GM19467 (cell line): ENCODE measurements around the gene PTPRD.

Experiments
- ATAC-seq: cut with Tn5 transposase; IDR thresholded peaks from one replicate; pipeline ENCODE4 v1.9.1; 2021; ENCODE audit warnings: mild to moderate bottlenecking, moderate library complexity; ENCODE audit not compliant: unreplicated experiment

PTPRD gene

GRCh38 chr9:10272830-10273229, 340.0 kb downstream of the PTPRD start:
- no peak for ATAC-seq

DNA sequence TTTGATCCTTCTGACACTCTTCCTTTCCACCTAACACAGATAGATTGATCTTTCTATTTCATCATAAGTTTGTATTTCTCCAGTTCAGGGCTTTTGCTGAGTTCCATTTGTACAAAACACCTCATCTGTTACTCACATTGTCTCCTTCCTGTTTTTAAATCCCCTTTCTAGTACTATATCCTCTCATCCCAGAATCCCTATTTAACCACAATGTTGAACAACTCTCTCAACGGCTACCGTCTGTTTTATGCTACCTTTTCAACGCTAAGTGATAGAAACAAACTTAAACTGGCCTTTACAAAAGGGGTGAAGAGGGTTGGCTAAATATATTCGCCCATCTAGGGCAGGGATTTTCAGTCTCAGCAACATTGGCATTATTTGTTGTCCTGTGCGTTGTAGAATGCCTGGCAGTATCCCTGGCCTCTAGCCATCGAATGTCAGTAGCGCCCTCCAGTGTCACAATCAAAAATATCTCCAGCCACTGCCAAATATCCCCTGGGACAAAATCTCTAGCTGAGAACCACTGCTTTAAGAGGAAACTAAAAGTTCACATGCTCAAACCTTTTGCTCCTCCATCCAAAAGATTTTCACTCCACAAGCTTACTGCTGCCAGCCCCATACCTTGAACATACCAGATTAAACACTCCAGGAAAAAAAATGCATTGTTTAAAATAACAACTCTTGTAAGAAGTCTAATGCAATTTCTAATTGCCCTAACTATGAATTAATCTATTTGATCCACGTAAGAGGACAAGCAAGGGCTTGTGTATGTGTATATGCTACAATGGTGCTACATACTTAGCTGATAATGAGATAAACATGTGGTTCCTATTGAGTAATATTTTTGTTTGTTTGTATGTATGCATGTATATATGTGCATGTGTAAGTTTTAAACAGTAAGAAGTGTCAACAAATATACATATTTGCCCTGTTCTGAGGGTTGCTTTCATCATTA, 344.0 kb downstream of the PTPRD start:
- ATAC-seq: peak; percentile 52

GRCh38 chr9:10265153-10265631, 347.6 kb downstream of the PTPRD start:
- no peak for ATAC-seq

DNA sequence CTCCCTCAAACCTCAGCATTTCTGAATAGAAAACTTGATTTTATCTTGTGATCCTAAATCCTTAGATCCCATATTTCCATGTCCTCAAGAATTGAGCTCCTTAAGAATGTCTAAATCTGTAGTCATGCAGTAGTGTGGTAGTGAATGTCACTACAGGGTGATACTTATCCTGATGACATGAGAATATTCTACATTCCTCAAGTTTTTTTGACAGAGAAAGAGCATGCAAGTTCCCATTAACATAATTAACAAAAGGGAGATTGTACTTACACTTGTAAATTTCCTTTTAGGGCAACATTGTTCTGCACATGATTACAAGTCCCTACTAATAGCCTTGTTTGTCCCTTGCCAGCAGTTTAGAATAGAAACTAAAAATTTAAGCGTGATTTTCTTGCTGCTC, 352.3 kb downstream of the PTPRD start:
- ATAC-seq: no peak

- ATAC-seq: no peak
Observed at GRCh38 chr9:10259668-10260067, 353.1 kb downstream of the PTPRD start.

DNA sequence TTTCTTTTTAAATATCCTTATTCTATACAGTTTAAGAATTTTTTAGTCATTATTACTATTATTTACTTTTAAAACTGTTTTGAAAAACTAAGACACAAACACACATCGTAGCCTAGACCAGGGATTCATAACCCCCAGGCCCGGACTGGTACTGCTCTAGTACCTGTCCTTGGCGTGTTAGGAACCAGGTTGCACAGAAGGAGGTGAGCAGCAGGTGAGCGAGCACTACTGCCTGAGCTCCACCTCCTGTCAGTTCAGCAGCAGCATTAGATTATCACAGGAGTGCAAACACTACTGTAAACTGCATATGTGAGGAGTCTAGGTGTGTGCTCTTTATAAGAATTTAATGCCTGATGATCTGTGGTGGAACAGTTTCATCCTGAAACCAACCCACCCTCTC, 357.0 kb downstream of the PTPRD start:
- no peak for ATAC-seq

- ATAC-seq: no peak
Observed at GRCh38 chr9:10254338-10254737, 358.5 kb downstream of the PTPRD start.

DNA sequence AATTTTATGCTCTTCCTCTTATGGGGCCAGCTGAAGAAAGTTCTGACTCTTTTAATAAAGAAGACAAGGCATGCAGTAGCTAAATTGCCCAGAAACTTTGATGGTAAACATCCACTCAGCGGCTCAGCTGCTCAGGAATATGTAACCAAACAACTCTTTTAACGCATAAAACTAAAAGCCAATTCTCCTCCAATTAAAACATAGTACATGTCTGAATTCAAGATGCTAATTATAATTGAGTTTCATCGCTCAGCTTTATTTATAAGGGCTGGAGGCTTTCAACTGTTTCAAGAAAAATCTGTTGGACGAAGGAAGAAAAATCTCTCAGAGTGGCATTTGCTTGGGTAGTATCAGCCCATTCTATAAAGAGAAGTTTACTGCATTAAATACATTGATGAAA, 359.5 kb downstream of the PTPRD start:
- no peak for ATAC-seq

- ATAC-seq: no peak
Observed at GRCh38 chr9:10252174-10252573, 360.6 kb downstream of the PTPRD start.

DNA sequence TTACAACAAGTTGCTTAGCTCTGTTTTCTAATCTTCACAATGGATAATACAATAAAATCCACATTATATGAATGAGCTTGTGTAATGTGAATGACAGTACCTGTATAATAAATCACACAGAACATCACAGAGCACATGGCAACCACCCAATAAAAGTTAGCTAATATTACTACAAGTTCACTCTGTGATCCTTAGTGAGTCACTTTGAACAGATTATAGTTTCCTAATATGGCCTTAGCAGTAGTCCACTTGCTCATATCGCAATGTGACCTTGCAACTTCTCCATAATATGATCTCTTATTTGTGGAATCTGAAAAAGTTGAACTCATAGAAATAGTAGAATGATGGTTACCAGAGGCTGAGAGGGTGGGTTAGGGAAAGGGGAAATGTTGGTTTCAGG, 361.3 kb downstream of the PTPRD start:
- no peak for ATAC-seq

- no peak for ATAC-seq
Observed at GRCh38 chr9:10250219-10250618, 362.6 kb downstream of the PTPRD start.

DNA sequence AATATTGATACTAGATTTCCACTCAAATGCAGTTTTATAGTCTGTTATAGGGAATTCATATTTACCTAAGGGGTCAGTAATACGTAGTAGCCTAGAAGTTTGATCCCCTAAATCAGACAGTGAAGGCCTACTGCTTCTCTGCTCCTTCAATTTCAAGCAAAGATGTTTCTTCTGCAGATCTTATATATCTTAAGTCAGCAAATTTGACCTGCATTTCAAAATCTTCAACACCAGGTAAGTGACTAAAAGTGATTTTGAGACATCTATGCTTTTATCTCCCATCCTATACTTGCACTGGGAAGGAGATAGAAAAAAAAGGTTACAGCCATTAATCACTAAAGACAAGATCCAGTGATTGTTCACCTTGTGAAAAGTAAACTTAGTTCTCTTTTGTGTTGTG, 363.9 kb downstream of the PTPRD start:
- no peak for ATAC-seq

- ATAC-seq: no peak
Observed at GRCh38 chr9:10242255-10242654, 370.5 kb downstream of the PTPRD start.

- no peak for ATAC-seq
Observed at GRCh38 chr9:10238087-10238486, 374.7 kb downstream of the PTPRD start.

DNA sequence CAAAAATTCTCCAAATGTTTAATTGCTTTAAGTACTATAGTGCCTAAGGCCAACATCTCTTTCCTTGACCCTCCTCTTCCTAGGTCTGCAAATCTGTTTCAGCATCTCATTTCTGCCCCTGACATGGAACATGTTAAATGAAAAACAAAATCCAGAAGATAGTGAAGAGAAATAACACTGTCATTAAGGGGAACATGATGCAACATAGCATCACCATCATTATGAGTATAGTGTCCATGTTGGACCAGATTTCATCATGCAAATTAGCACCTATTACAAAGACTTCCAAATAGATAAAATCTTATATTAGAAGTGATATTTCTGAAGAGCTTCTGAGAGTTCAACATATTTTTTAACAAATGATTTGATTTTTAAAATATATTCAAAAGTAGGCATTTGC, 375.2 kb downstream of the PTPRD start:
- no peak for ATAC-seq

DNA sequence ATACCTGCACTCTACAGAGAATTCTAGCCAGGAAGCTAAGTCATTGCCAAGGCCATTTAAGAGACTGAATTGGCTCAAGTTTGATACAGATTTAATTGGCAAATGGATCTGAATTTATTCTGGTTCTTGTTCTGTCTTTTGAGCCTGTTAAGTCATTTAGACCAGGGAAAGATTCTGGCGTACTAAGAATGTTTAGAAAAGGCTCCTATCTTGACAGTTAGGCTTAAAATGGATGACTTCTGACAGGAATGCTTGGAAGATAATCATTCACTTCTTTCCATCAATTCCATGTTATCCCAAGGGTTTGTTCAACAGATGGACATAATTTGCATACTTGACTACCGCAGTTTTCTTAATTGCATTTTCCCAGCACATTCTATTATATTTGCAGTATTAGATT, 376.6 kb downstream of the PTPRD start:
- no peak for ATAC-seq

GRCh38 chr9:10235376-10235775, 377.4 kb downstream of the PTPRD start:
- no peak for ATAC-seq

DNA sequence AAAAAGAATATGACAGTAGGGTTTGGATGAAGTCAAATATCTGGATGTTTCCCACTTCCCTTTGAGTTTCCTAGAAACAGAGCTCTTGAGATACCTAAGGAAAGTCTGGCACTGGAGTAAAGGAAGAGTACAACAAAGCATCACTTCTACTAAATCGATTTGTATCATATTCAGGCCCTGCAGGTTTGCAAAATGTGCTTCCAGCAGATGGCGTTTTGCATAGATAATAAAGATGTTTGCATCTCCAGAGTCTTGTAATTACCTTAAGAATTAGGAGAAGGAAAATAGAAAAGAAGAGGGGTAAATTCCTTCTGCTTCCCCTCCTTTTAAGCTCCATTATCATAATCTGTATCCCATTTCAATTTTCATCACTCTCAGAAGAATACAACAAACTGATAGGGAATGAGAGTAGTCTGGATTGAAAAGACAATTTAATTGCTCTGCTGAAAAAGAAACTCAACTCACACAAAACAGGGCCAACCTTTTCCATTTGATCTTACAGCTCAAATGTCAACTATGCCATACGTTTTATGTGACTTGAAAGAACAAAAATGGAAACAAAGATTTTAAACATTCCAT, 380.4 kb downstream of the PTPRD start:
- ATAC-seq: no peak

GRCh38 chr9:10230512-10230911, 382.3 kb downstream of the PTPRD start:
- peak; percentile 80 for ATAC-seq

DNA sequence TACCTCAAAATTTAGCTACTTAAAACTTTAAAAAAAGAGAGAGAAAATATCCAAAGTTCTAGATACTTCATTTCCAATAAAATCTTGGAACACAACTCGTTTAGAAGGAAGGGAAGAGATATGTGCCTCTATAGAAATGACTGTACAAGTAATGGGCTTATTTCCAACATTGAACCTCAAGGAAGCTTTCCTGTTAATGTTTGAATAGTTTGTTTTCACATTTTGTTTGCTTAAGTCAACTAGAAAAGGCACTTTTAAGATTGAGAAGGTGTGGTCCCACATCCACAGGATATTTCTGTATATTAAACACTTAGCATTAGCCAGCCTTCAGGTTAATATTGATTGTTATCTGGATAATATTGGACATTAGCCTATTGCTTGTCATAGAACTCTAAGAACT, 384.7 kb downstream of the PTPRD start:
- no peak for ATAC-seq

DNA sequence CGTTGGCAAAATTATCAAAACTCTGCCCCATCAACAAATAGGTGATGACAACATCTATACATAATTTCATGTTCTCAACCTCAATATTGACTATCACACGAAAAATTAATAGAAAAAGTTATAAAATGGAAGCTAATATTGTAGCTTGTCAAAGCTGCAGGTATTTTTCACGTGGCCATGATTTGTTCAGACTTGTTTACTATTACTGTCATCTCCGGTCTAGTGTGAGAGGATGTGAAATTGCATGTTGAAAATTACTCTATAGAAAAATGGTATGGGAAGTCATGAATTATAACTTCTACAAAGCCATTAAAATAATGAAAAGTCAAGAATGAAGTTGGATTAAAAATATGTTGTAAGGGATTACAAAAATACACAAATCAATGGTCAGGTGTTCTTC, 385.8 kb downstream of the PTPRD start:
- ATAC-seq: no peak

DNA sequence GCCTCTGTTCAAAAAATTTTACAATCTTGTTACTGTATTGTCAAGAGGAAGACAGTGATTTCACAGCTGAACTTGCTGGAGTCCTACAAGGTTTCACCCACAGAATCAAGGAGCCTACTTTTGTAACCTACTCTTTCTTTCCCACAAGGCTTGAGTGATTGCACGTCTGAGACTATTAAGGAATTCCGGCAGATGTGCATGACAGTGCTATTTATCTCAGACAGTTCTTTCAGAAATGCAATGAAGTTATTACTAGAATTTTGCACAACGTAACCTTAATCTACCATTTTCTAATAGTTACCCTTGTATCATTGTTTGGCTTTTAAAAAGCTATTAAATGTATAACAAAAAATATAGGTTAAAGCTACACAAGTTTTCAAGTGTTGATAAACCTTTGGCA, 400.1 kb downstream of the PTPRD start:
- ATAC-seq: no peak
